ENCODE data around the gene TEX14.
"Not testable (repeated sequence)": the region's sequence is repeated elsewhere in the genome, so short reads cannot be mapped to it uniquely, and the experiment has no call there.

The TEX14 gene

DNA sequence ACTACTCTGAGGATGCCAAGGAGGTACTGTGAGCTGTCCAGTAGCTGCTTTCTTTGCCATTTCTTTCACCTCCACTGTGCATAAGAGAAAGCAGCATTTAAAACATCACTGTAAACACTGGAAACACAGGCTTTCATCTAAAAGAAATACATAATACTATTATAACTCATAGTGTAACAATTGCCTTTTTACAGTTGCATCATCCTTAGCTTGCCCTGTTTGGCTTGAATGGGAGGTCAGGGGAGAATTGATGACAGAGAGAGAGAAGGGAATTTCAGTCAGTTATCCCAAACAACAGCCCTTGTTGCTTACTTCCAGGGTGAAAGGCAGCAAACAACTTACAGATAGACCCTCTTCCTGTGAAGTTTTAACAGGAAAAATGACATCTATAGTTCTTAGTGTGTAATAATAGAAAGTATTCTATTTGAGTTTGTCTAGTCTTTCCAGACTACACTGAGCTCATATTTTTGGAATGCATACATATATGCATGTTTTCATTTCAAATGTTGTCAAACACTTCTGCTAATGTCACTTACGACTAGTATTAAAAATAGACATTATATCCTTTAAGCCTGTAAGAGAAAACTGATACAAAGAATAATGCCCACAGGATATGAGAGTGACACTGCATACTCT, 105.7 kb downstream of the TEX14 start:
- Histone ChIP-seq H3K9ac (ENCODE audit: low read depth, low read length) (no peak overlapping the region), H3K36me3 (ENCODE audit: insufficient read depth, low read length) (no peaks in the 10 kb centered on the region), H3K9me3 (ENCODE audit: insufficient read depth, low read length, severe bottlenecking) (no peaks in the 10 kb centered on the region), H3K4me2 (ENCODE audit: insufficient read depth, low read length) (no peak overlapping the region), H4K20me1 (ENCODE audit: insufficient read depth, low read length) (no peaks in the 10 kb centered on the region), H3K4me3 (ENCODE audit: low read depth in 1 of 2, low read length in 2 of 2) (no peak overlapping the region), H3K79me2 (ENCODE audit: insufficient read depth, low read length) (no peaks in the 10 kb centered on the region), H3K27me3 (ENCODE audit: insufficient read depth, low read length, poor library complexity) (peaks cover 8% of the 10 kb centered on the region), H3K4me1 (ENCODE audit: insufficient read depth, low read length) (no peaks in the 10 kb centered on the region), H3K27ac (ENCODE audit: low read length) (no peak overlapping the region), H2AFZ (ENCODE audit: low read depth, low read length) (no peak overlapping the region; the same call in 1 of the 2 replicates)
- ATAC-seq (ENCODE audit: insufficient read depth, low read depth) = no peak
- no peak for DNase-seq
- no peak for TF ChIP-seq EZH2 (IDR thresholded peaks at IDR 0.05; ENCODE audit: borderline replicate concordance, low read depth, low read length, severe bottlenecking)
- no peak for TF ChIP-seq CTCF (IDR thresholded peaks at IDR 0.05; ENCODE audit: borderline replicate concordance, extremely low read depth, low read length, poor library complexity, severe bottlenecking)

DNA sequence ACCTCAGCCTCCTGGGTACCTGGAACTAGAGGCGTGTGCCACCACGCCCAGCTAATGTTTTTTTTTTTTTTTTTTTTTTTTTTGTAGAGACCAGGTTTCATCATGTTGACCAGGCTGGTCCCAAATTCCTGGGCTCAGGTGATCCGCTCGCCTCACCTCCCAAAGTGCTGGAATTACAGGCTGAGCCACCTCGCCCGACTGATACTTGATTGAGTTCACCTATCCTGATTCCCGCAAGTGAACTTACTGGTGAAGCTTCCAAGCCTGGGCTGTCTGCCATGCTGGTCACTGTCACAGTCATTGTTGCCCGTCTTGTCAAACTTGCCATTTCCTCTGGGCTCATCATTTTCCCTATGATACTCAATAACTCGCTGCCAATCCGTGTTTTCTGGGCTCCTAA, 106.3 kb downstream of the TEX14 start:
- Histone ChIP-seq H3K4me2 (ENCODE audit: insufficient read depth, low read length) (no peak overlapping the region), H3K9me3 (ENCODE audit: insufficient read depth, low read length, severe bottlenecking) (no peaks in the 10 kb centered on the region), H3K36me3 (ENCODE audit: insufficient read depth, low read length) (no peaks in the 10 kb centered on the region), H3K9ac (ENCODE audit: low read depth, low read length) (no peak overlapping the region), H3K27ac (ENCODE audit: low read length) (no peak overlapping the region), H3K79me2 (ENCODE audit: insufficient read depth, low read length) (no peaks in the 10 kb centered on the region), H3K4me3 (ENCODE audit: low read depth in 1 of 2, low read length in 2 of 2) (no peak overlapping the region), H4K20me1 (ENCODE audit: insufficient read depth, low read length) (no peaks in the 10 kb centered on the region), H3K4me1 (ENCODE audit: insufficient read depth, low read length) (no peaks in the 10 kb centered on the region), H3K27me3 (ENCODE audit: insufficient read depth, low read length, poor library complexity) (peaks cover 8% of the 10 kb centered on the region), H2AFZ (ENCODE audit: low read depth, low read length) (no peak overlapping the region)
- DNase-seq (no peak), ATAC-seq (ENCODE audit: insufficient read depth, low read depth) (no peak)
- TF ChIP-seq EZH2 (IDR thresholded peaks at IDR 0.05; ENCODE audit: borderline replicate concordance, low read depth, low read length, severe bottlenecking) (no peak), CTCF (IDR thresholded peaks at IDR 0.05; ENCODE audit: borderline replicate concordance, extremely low read depth, low read length, poor library complexity, severe bottlenecking) (no peak)

GRCh38 chr17:58583486-58583885, 108.4 kb downstream of the TEX14 start:
- Histone ChIP-seq H3K79me2 (ENCODE audit: insufficient read depth, low read length) (no peaks in the 10 kb centered on the region), H3K9me3 (ENCODE audit: insufficient read depth, low read length, severe bottlenecking) (no peaks in the 10 kb centered on the region), H3K4me3 (ENCODE audit: low read depth in 1 of 2, low read length in 2 of 2) (no peak overlapping the region), H3K4me1 (ENCODE audit: insufficient read depth, low read length) (no peaks in the 10 kb centered on the region), H3K9ac (ENCODE audit: low read depth, low read length) (no peak overlapping the region), H4K20me1 (ENCODE audit: insufficient read depth, low read length) (no peaks in the 10 kb centered on the region), H3K27me3 (ENCODE audit: insufficient read depth, low read length, poor library complexity) (peaks cover 14% of the 10 kb centered on the region), H2AFZ (ENCODE audit: low read depth, low read length) (no peak overlapping the region), H3K4me2 (ENCODE audit: insufficient read depth, low read length) (no peak overlapping the region), H3K27ac (ENCODE audit: low read length) (no peak overlapping the region), H3K36me3 (ENCODE audit: insufficient read depth, low read length) (no peaks in the 10 kb centered on the region)
- DNase-seq (no peak), ATAC-seq (ENCODE audit: insufficient read depth, low read depth) (no peak)
- TF ChIP-seq EZH2 (IDR thresholded peaks at IDR 0.05; ENCODE audit: borderline replicate concordance, low read depth, low read length, severe bottlenecking) (no peak), CTCF (IDR thresholded peaks at IDR 0.05; ENCODE audit: borderline replicate concordance, extremely low read depth, low read length, poor library complexity, severe bottlenecking) (no peak)

GRCh38 chr17:58582718-58583117, 109.1 kb downstream of the TEX14 start:
- not testable (repeated sequence) for ATAC-seq (ENCODE audit: insufficient read depth, low read depth); H3K9me3 ChIP-seq (ENCODE audit: insufficient read depth, low read length, severe bottlenecking); H3K36me3 ChIP-seq (ENCODE audit: insufficient read depth, low read length); H2AFZ ChIP-seq (ENCODE audit: low read depth, low read length); H3K4me2 ChIP-seq (ENCODE audit: insufficient read depth, low read length); H3K27ac ChIP-seq (ENCODE audit: low read length); H3K4me1 ChIP-seq (ENCODE audit: insufficient read depth, low read length); H3K4me3 ChIP-seq (ENCODE audit: low read depth in 1 of 2, low read length in 2 of 2); H3K79me2 ChIP-seq (ENCODE audit: insufficient read depth, low read length); H4K20me1 ChIP-seq (ENCODE audit: insufficient read depth, low read length); DNase-seq; H3K9ac ChIP-seq (ENCODE audit: low read depth, low read length)
- peaks cover 21% of the 10 kb centered on the region for H3K27me3 ChIP-seq (ENCODE audit: insufficient read depth, low read length, poor library complexity)

Data from DND-41 (cell line).